Uterus (tissue), 2 donors: ENCODE measurements around the gene PTCRA.

Experiments
- CTCF ChIP-seq, 4 experiments: fragments of 200-600 bp in 2 of 4; fragments of 450-650 bp in 2 of 4; sonication (generic) in 2 of 4; IDR thresholded peaks; one replicate each; pipeline ENCODE4 v1.5.1; 2016 to 2019; ENCODE audit warnings: antibody characterized with exemption in 4 of 4, mild to moderate bottlenecking in 2 of 4, moderate library complexity in 1 of 4
- POLR2A ChIP-seq, 2 donors: fragments of 450-650 bp; IDR thresholded peaks; one replicate each; pipeline ENCODE4 v1.6.1; 2016; ENCODE audit warnings: antibody characterized with exemption in 2 of 2, mild to moderate bottlenecking in 1 of 2, moderate library complexity in 1 of 2

- TF ChIP-seq POLR2A (IDR thresholded peaks at IDR 0.05) = no peak
- TF ChIP-seq CTCF (IDR thresholded peaks at IDR 0.05) = no peak
These were observed 44.1 kb upstream of the PTCRA start for GRCh38 chr6:42871711-42872110.
